Prostate gland (tissue), 2 donors: Measurements from ENCODE around the gene WDR59.

Experiments used
- CTCF ChIP-seq, 4 experiments: fragments of 200-600 bp in 2 of 4; fragments of 450-650 bp in 2 of 4; sonication (generic) in 2 of 4; IDR thresholded peaks; 1 replicate in 3 of 4; 2 replicates in 1 of 4; pipeline ENCODE4 v1.5.1; 2016 to 2019; ENCODE audit warnings: antibody characterized with exemption in 4 of 4, mild to moderate bottlenecking in 2 of 4, moderate library complexity in 2 of 4
- POLR2A ChIP-seq: fragments of 450-650 bp; IDR thresholded peaks from one replicate; pipeline ENCODE4 v1.6.1; 2016; ENCODE audit warnings: antibody characterized with exemption, mild to moderate bottlenecking
- POLR2AphosphoS5 ChIP-seq: sonication (generic); formaldehyde crosslinking; IDR thresholded peaks from one replicate; pipeline ENCODE4 v1.6.1; 2017; ENCODE audit warnings: antibody characterized with exemption

GRCh38 chr16:74942977-74943918, 41.7 kb downstream of the WDR59 start:
- no peak for TF ChIP-seq CTCF (IDR thresholded peaks at IDR 0.05)
- TF ChIP-seq POLR2A, result no peak
- TF ChIP-seq POLR2AphosphoS5, result no peak
